Measurements from ENCODE around the gene AMOT.
"Not testable (repeated sequence)": the region's sequence is repeated elsewhere in the genome, so short reads cannot be mapped to it uniquely, and the experiment has no call there.

The AMOT gene

DNA sequence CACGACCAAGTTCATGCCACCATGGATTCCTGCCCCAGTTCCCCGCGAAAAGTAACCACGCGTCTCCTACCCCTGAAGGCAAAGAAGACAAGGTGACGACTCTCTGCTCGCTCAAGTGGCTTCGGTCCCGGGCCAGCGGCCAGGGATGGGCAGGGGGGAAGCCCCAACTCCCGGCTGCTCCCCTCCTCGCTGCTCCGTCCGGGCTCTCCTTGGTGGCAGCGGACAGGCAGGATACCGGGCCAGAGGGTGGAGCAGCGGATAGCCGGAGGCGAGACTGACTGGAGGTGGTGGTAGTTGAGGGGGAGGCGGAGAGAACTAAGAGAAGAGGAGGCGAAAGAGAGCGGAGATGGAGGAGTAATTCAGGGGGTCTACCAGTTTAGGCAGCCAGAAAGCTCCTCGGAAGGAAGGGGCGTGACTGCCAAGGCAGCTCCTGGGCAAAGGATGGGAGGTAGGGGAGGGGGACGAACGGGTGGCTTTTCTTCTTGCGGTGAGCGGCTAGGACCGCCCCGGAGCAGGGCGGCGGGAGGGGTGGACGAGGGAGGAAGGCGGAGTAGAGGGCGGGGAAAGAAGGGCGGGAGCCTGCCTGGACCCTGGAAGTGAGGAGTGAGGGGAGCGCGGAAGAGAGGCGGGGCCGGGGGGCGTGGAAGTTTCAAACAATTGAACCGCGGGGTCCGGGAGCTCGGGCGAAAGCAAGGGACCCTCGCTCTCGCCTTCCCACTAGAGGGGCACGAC lies at the start of gene AMOT:
Gene AMOT, minus strand, starts transcription at position 450 of the 732 bp plus-strand sequence. CDS start 17,705 bp downstream, outside the sequence.
- peak; percentile 45 for DNase-seq (ENCODE audit: low spot score)

GRCh38 chrX:112889400-112889799 lies 48.8 kb upstream of the AMOT start:
- DNase-seq (ENCODE audit: low spot score): no peak

- DNase-seq (ENCODE audit: low spot score): no peak
These were observed 48.3 kb upstream of the AMOT start for GRCh38 chrX:112888916-112889315.

GRCh38 chrX:112877771-112878173 lies 37.1 kb upstream of the AMOT start:
- DNase-seq (ENCODE audit: low spot score): no peak

GRCh38 chrX:112874614-112875013 lies 34.0 kb upstream of the AMOT start:
- no peak for DNase-seq (ENCODE audit: low spot score)

GRCh38 chrX:112874175-112874574 lies 33.5 kb upstream of the AMOT start:
- DNase-seq (ENCODE audit: low spot score): no peak

DNA sequence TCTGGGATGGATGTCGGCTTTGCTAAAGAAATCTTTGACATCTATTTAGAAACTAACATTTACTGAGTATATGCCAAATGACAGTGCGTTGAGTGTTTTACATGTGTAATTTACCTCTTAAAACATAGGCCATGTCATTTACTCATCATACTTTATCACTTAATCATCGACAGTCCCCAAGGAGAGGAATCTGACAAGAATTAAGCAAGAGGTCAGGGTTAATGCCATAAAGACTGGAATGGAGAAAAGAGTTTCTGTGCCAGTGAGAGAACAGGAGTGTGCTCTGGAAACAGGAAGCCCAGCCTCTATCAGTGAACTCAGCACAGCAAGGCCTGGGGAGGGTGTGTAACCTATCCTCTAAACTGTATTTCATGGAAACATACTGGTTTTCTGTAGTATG lies 28.0 kb upstream of the AMOT start:
- no peak for DNase-seq (ENCODE audit: low spot score)

GRCh38 chrX:112867570-112867969 lies 26.9 kb upstream of the AMOT start:
- DNase-seq (ENCODE audit: low spot score): no peak

DNA sequence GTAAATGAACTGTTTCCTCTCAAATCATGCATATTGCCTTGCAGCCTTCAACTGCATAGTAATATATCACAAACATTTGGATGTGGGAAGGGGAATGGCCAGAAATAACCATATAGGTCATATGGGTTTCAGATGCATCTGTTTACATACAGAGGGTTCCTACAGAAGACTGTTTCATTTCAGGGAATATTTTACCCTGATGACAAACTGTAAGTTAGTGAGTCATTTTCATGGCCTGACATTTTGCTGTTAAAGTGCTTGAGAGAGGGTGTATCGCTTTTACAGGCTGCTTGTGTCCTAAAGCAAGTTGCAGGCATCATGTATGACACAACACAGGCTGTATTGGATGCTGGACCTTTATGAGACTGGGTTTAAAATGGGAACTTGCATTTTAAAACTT lies 25.5 kb upstream of the AMOT start:
- no peak for DNase-seq (ENCODE audit: low spot score)

GRCh38 chrX:112865464-112866025 lies 24.9 kb upstream of the AMOT start:
- DNase-seq (ENCODE audit: low spot score): no peak

GRCh38 chrX:112863850-112864249 lies 23.2 kb upstream of the AMOT start:
- DNase-seq (ENCODE audit: low spot score): no peak

DNA sequence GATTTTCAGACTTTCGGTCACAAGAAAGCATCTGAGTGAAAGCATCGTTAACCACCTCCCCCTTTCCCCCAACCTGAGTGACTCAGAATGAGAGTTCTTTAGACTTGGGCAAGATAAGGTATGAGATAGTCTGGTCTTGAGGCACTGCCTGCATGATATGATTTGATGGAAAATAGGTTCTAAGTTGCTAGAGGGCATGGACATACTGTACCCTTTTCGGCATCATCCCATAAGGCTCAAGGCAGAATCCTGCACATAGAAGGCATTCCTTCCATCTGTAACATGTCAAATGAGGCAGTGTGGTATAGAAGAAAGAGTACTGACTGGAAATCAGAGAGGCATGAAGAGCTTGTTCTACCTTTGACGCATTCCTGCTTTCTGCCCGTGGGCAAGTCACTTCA lies 16.8 kb upstream of the AMOT start:
- no peak for DNase-seq (ENCODE audit: low spot score)

- not testable (repeated sequence) for DNase-seq (ENCODE audit: low spot score)
These were observed 14.3 kb upstream of the AMOT start for GRCh38 chrX:112854901-112855300.

- no peak for DNase-seq (ENCODE audit: low spot score)
These were observed 12.2 kb upstream of the AMOT start for GRCh38 chrX:112852851-112853250.

GRCh38 chrX:112851806-112852205 lies 11.2 kb upstream of the AMOT start:
- DNase-seq (ENCODE audit: low spot score): no peak

GRCh38 chrX:112851161-112851779 lies 10.6 kb upstream of the AMOT start:
- DNase-seq (ENCODE audit: low spot score): no peak

DNA sequence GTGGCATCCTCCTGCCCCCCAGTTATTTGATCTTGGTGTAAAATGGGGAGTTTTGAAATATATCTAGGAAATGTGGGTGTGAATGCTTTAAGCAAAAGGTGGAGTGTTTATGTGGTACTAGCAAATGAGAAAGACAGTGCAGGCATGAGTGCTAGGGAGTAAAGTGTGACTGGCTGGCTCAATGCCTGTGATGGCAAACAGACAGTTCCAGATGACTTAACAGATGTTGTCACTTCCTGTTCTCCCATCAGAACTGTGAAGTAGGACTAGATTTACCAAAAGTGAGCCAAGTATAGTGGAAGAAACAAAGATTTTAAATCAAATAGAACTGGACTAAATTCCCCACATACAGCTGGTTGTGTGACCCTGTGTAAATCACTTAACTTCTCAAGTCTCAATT lies 8.4 kb upstream of the AMOT start:
- DNase-seq (ENCODE audit: low spot score): peak; percentile 12

DNA sequence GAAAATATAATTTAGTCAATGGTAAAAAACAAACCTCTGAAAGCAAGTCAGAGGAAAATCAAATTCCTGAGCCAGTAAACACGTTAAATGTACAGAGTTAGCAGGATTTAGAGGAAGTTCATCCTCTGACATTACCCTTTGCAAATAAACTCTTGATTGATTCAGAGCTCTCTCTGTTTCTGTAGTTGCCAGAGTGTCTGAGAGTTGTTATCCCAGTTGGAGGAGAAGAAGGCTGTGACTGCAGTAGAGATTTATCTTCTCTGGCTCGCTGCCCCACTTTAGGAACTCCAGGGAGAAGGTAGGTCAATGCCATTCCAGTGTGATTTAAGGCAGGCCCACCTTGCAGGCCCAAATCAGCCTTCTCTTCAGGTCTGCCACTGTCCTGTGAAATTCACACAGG lies 6.2 kb upstream of the AMOT start:
- DNase-seq (ENCODE audit: low spot score): no peak

- no peak for DNase-seq (ENCODE audit: low spot score)
These were observed 5.6 kb upstream of the AMOT start for GRCh38 chrX:112846187-112846586.

DNA sequence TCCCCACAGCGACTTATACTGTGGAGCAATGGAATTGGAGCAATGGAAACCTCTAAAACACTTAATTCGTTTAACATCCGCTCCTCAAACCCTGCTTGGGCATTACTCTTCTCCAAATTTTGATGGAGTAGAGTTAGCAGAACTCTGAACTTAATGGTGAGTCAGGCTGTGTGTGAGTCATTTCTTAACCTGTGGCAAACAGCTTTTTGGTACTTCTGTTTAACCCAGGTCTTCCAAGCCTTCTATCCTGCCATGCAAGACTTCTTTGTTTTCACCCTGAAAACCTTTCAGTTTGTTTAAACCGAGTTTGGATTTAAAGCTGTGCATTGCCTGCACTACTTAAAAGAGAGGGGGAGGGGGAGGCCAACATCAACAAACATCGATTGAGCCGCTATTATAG lies 3.6 kb upstream of the AMOT start:
- no peak for DNase-seq (ENCODE audit: low spot score)

DNA sequence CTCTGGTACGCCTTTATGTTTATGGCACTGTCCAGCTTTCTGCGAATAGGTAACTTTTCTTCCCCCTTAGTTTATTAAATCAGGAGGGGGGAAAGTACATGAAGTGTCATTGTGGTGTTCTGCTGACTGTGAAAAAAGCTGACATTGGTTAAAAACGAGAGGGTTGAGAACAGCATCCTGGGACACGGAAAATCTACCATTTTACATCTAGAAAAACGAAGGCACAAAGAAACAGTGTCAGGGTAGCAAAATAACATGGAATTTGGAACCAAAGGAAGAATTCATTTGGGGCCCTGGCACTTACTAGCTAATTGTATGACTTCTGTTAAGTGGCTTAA lies 1.2 kb upstream of the AMOT start:
- no peak for DNase-seq (ENCODE audit: low spot score)

DNA sequence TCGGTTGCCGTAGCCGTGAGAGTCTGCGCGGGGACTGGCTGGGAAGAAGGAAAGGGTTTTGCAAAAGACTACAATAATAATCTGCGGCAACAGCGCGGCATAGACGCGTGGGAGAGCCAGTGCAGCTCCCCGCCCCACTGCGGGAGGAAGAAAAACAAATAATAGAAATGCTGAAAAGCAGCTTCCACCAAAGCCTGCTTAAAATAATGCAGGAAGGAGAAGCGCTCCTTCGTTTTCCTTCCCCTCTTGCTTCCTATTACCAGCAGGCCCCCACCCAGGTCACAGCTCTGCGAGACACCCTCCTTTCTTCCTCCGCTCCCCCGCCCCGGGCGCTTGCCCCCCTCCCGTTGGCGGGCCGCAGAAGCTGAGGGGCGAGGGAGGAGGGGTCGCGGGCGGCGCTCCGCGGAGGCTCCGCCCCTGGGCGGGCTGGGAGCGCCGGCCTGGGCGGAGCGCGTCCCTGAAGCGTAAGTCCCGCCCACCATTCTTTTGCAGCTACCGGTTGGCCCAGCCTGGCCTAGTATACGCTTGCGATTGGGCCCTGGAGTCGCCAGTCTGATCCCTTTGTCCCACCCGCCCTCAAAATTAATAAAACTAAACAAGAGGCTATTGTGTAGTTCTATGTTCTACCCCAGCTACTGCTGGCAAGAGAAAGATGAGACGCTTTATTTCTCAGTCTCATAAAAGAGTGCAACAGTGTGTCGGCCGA lies 636 bp upstream of the AMOT start:
- peak; percentile 85 for DNase-seq (ENCODE audit: low spot score)

- DNase-seq (ENCODE audit: low spot score): no peak
These were observed 775 bp downstream of the AMOT start for GRCh38 chrX:112839856-112840255.
